HG03039 (cell line): ENCODE results near the gene SPATS2.
"Not testable (repeated sequence)": the region's sequence is repeated elsewhere in the genome, so short reads cannot be mapped to it uniquely, and the experiment has no call there.

Source experiments
- ATAC-seq: cut with Tn5 transposase; IDR thresholded peaks from one replicate; pipeline ENCODE4 v1.9.1; 2021; ENCODE audit warnings: mild to moderate bottlenecking, moderate library complexity; ENCODE audit not compliant: unreplicated experiment

The SPATS2 gene

DNA sequence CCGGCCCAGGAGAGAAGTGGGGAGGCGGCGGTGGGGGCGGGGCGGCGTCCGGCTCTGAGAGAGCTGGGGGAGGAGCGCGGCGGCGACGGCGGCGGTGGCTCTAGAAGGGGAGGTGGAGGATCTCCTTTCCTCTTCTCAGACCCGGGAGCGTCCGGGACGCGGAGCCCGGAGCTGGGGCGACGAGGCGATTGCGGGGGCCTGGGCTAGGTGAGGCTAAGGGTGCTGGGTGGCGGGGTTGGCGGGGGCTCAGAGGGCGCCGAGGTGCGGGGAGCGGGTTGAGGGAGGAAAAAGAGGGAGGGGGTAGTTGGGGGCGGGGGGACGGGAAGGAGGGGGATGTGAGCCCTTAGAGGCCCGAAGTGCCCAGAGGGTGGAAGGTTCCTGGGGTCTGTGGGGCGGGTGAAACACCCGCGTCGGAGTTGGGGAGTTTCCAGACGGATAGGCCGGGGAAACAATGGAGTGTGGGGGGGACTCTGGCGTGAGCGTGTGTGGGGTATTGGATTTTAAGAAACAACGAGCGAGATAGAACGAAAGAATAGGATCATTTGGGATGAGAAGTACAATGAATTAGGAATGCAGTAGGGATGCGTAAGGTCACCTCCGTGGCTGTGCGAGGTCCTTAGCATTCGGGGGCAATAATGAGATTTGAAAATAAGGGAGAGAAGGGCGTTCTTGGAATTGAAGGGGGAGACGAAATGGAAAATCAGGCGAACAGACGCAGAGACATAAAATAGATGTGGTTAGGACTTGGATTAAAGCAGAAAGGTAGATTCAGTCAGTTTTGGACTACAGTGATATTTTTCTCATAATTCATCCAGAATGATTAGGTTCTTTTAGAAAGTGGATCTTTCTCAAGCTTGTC is at the start of gene SPATS2:
Gene SPATS2, plus strand, starts transcription at position 82 of the 859 bp plus-strand sequence. CDS start 93,551 bp downstream, outside the sequence.
- ATAC-seq, result no peak

DNA sequence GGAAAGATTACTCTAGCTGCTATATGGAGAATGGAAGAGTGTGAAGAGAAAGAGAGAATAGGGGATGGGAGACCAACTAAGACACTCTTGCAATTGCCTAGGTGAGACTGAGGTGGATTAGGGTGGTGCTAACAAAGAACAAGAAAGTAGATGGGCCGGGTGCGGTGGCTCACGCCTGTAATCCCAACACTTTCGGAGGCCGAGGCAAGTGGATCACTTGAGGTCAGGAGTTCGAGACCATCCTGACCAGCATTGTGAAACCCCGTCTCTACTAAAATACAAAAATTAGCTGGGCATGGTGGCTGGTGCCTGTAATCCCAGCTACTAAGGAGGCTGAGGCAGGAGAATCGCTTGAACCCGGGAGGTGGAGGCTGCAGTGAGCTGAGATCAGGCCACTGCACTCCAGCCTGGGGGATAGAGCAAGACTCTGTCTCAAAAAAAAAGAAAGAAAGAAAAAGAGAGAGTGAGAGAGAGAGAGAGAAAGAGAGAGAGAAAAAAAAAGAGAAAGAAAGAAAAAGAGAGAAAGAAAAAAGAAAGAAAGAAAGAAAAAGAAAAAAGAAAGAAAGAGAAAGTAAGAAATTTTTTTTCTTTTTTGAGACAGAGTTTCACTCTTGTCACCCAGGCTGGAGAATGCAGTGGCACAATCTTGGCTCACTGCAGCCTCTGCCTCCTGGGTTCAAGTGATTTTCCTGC is 46.7 kb upstream of the SPATS2 start:
- not testable (repeated sequence) for ATAC-seq

DNA sequence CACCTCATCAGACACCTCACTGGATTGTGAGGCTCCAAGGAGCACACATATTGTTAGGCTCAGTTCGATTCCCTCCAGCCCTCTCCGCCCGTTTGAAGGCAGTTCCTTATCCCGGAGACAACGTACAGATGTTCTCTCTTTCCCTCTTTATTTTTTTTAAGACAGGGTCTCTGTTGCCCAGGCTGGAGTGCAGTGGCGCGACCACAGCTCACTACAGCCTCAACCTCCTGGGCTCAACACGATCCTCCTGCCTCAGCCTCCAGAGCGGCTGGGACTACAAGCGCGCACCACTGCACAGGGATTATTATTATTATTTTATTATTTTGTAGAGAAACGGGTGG is 44.9 kb upstream of the SPATS2 start:
- no peak for ATAC-seq

DNA sequence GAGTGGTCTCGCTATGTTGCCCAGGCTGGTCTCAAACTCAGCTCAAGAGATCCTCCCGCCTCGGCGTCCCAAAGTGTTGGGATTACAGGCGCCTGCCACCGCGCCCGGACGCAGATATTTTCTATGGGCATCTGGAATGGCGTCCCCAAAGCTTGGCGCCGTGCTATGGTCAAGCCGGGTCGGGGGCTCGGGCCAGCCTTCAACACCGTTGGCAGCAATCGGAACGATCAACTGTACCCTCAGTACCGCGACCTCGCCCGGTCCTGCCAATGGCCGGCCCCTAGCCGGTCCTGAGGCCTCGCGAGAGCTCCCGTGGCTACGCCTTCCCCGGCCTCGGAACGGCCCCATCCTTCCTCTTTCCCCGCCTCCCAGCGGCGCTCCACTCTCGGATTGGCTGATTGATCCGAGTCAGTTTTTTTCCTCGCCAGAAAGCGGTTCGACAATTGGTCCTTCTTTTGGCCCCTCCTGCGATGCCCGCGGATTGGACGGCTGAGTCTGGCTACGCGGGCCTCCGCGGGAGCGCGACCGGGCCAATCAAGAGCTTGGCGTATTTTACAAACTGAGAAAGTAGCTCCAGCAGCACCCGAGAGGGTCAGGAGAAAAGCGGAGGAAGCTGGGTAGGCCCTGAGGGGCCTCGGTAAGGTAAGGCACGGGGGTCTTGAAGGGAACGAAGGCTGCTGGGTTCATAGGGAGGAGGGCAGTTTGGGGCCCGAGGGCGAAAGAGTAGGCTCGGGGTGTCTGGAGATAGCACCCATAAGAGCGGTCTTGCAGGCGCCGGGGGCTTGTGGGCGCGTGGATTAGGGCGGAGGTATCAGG is 44.3 kb upstream of the SPATS2 start, which contains the start of gene TROAP:
Gene TROAP, plus strand, starts transcription at position 548 of the 816 bp plus-strand sequence. CDS start 354 bp downstream, outside the sequence.
- ATAC-seq, result peak; percentile 98

DNA sequence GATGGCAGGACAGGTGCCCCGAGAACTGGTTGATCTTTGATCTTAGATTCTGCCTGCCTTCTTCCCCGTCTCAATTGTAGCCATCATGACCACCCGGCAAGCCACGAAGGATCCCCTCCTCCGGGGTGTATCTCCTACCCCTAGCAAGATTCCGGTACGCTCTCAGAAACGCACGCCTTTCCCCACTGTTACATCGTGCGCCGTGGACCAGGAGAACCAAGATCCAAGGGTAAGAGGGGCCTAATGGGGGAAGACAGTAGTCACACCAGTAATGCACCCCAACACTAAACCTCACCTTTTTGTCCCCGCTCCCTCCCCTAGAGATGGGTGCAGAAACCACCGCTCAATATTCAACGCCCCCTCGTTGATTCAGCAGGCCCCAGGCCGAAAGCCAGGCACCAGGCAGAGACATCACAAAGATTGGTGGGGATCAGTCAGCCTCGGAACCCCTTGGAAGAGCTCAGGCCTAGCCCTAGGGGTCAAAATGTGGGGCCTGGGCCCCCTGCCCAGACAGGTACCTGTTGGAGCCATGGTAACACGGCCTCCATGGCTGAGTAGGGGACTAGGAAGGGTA is 43.7 kb upstream of the SPATS2 start:
- no peak for ATAC-seq

DNA sequence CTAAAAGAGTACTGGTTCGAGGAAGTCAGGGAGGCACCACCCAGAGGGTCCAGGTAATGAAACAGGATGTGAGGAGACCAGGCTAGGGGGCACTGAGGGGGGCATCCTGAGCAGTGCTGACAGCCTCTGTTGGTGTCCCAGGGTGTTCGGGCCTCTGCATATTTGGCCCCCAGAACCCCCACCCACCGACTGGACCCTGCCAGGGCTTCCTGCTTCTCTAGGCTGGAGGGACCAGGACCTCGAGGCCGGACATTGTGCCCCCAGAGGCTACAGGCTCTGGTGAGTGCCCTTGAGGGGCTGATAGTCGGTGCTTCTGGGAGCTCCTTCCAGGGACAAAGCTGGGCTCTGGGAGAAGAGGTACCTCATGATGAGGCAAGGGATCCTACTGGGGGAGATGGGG is 41.7 kb upstream of the SPATS2 start:
- no peak for ATAC-seq

DNA sequence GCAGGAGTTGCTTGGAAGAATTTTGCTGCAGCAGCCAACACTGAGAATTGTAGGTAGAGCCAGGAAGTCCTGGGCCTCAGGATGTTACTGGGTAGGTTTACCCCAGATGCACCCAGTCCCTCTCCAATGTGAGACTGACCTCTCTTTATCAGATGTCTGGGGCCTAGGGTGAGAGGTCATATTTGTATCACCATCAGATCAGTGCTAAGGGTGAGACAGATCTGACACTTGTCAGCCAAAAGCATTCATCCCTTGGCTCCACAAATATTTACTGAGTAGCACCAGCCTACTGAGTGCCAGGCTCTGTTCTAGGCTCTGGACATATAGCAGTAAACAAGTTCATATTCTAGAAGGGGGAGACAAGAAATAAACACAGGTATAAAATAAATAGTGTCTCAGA is 39.9 kb upstream of the SPATS2 start:
- no peak for ATAC-seq

DNA sequence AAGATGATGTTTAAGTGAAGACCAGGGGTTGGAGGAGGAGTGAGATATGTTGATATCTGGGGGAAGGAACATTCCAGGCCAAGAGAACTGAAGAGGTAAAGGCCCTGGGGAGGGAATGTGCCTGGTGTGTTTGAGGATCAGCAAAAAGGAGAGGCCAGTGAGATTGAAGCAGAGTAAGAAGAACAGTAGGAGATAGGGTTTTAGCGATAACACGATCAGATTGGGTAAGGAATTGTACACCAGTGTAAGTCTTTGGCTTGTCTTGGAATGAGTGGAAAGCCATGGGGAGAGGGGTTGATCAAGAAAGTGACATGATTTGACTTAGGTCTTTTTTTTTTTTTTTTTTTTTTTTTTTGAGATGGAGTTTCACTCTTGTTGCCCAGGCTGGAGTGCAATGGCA is 39.4 kb upstream of the SPATS2 start:
- ATAC-seq, result no peak

DNA sequence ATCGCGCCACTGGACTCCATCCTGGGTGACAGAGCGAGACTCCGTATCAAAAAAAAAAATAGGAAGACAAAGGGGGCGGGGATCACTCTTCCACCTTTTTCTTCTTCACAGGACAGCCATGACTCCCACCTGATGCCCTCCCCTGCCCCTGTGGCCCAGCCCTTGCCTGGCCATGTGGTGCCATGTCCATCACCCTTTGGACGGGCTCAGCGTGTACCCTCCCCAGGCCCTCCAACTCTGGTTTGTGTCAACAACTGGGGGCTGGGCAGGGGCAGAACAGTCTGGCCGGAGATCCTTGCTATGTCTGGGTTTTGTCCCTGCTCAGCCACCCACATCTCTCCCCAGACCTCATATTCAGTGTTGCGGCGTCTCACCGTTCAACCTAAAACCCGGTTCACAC is 38.4 kb upstream of the SPATS2 start:
- ATAC-seq, result no peak

DNA sequence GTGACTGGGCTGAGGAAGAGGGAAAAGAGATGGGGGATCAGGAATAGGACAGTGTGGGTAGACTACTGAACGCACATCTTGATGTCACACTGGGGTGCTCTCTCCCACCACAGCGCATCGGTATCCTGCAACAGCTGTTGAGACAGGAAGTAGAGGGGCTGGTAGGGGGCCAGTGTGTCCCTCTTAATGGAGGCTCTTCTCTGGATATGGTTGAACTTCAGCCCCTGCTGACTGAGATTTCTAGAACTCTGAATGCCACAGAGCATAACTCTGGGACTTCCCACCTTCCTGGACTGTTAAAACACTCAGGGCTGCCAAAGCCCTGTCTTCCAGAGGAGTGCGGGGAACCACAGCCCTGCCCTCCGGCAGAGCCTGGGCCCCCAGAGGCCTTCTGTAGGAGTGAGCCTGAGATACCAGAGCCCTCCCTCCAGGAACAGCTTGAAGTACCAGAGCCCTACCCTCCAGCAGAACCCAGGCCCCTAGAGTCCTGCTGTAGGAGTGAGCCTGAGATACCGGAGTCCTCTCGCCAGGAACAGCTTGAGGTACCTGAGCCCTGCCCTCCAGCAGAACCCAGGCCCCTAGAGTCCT is 37.1 kb upstream of the SPATS2 start:
- ATAC-seq, result no peak

DNA sequence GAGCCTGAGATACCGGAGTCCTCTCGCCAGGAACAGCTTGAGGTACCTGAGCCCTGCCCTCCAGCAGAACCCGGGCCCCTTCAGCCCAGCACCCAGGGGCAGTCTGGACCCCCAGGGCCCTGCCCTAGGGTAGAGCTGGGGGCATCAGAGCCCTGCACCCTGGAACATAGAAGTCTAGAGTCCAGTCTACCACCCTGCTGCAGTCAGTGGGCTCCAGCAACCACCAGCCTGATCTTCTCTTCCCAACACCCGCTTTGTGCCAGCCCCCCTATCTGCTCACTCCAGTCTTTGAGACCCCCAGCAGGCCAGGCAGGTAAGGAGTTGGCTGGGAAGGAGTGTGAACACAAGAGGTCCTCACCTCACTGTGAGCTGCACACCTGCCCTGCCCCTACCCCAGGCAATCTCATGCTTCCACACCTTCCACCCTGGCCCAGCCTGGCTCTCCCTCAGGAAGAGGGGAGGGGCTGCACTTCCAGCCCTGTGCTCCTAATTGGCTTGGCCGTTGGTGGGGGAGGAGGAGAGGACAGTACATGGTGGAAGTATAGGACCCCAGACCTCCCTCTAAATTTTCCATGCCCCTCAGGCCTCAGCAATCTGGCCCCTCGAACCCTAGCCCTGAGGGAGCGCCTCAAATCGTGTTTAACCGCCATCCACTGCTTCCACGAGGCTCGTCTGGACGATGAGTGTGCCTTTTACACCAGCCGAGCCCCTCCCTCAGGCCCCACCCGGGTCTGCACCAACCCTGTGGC is 36.5 kb upstream of the SPATS2 start:
- no peak for ATAC-seq

DNA sequence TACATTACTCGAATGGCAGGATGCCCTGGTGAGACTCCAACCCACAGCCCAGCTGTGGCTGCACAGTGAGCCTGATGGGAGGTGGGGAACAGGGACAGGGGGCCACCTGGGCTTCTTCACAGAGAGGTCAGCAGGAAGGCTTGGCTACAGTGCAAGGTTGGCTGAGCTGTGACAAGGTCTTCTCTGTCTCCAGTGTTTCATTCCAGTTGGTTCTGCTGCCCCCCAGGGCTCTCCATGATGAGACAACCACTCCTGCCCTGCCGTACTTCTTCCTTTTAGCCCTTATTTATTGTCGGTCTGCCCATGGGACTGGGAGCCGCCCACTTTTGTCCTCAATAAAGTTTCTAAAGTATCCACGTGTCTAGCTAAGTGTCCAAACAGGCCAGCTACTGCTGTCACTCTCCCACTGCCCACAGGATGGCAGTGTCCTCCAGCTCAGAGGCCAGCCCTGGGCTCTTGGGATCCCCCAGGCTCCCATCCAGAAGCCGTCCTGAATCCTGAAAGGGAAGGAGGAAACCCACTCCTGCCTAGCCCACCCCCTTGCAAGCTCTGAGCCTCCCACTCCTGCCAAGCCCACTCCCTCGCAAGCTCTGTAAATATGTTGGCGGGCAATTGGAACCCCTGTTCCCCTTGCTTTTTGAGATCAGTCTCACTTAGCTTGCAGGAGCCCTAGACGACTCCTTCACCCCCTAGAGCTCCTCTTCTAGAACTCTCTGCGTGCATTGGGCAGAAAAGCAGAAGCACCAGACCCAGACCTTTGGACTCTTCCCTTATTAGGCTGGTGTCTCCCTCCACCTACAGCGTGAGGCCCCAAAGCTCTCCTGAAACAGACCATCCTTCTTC is 35.7 kb upstream of the SPATS2 start:
- ATAC-seq, result no peak

DNA sequence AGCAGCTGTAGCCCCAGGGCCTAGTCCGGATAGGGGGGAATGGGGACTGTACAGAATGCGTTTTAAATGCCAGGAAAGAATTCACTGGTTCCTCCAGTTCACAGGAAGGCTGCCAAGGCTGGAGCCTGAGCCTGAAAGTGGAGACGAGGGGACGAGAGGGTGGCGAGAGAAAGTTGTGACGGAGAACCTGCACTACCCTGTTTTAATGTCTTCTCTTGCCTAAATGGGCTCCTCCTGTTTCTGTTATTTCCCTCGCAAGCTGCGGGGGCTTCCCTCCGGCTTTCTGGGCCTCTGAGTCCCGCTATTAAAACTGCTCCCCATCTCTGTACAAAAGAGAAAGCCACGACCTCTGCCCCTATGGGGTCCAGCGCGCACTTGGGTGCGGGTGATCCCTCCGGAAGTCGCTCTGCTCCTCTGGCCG is 34.8 kb upstream of the SPATS2 start:
- no peak for ATAC-seq

DNA sequence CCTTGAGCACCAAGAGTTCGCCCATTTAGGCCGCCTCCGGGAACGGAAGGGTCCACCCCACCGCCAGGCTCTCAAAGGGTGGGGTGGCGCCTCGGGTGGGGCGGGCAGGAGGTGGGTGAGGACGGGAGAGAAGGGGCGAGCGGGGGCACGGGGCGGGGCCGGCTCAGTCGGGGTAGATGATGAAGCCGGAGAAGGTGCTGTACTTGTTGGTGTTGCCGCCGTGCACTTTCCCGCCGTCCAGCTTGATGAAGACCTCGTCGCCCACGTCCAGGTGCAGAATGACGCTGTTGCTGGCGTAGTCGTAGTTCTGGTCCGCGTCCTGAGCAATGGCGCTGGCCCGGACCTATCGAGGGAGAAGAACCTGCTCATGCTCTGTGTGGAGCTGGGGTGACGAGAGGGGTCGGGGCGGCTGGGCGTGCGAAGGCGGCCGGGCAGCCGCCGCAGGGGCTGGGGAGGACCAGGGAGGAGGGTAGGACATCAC is 34.3 kb upstream of the SPATS2 start:
- ATAC-seq, result no peak

DNA sequence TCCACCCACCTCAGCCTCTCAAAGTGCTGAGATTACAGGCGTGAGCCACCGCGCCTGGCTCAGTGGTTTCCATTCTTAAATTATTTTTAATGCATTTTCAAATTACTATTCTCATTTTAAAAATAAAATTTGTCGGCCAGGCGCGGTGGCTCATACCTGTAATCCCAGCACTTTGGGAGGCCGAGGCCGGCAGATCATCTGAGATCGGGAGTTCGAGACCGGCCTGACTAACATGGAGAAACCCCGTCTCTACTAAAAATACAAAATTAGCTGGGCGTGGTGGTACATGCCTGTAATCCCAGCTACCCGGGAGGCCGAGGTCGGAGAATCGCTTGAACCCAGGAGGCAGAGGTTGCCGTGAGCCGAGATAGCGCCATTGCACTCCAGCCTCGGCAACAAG is 33.5 kb upstream of the SPATS2 start:
- not testable (repeated sequence) for ATAC-seq

DNA sequence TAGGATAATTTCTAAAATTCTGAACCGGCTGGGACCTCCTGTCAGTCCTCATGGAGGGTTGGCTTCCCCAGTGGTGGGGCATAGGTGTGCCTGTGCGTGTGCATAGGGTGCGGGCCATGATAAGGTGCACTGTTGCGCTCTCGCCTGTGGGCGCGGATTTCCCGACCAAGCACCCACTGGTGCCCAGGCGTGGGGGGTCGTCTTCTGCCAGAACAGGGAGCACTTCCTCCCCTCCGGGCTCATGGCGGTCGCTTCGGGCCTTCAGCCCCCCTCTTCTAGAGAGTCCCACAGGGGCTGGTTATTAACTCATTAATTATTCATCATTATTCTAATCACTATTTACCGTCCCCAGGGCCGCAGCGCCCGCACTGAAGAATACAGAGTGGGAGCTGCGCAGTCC is 33.0 kb upstream of the SPATS2 start:
- no peak for ATAC-seq

DNA sequence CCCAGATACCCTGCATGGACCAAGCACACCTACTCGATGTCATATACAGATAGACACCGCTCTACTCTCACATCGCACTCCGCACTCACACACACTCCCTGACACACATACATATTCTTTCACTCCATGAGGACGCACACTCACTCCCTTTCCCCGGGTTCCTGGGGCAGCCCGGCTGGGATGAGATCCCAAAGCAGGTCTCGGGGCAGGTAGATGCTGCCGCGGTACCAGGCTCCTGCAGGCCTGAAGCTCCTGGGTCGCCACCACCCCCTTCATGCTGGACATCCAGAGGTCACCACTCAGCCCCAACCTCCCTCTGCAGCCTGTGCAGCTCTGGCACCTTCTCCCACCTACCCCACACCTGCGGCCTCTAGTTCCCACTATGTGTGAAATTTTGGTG is 32.6 kb upstream of the SPATS2 start:
- no peak for ATAC-seq

DNA sequence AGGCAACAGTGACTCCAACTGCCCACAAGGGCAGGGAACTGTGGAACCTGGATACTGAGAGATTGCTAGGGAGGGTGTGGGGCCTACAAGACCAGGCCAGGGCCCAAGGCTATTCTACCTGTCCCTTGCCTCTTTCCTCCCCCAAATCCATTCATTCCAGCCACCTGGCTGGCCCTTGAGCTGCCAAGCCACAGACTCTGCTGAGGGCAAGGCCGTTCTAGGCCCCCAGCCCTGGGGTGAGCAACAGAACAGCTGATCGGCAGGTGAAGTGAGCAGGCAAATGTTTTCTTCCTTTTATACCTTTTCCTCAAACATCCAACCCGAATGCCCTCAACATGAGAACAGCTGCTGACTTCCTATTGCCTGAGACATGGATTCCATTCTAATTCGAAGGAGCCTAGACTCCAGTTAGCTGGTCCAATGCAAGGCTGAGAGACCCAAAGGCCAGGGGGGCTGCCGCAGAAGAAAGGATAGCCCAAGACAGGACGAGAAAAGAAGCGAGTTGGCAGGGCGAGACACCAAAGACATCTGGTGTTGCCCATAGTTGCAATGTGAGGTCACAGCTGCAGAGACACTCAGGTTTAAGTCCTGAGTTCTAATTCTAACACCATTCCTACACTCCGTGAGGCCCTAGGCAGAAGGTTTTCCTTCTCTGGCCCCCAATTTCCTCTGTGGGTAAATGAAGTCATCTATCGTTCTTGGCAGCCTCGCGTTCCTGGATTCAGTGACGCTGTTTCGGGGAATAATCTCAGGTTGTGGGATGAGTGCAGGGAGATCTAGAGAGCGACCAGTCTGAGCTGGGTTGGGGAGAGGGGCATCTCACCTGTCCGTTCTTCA is 31.9 kb upstream of the SPATS2 start:
- ATAC-seq, result no peak
